Panc1 (cell line): ENCODE measurements around the gene DCAF15. TPM values are rescaled to one million over a fixed set of nuclear protein-coding genes. Genes with fewer than 3 reads are reported as not detected.

Source experiments
- ATAC-seq: fragments of 200-7000 bp; cut with Tn5 transposase; 2 replicates; pipeline ENCODE4 v1.9.1; 2020; ENCODE audit warnings: mild to moderate bottlenecking, moderate library complexity
- BruUV-seq: library from RNA; stranded (reverse); fragments of 400-500 nt; replicated peaks from 2 replicates; lab custom pipeline; 2021; lab: Mats Ljungman, UMichigan
- CTCF ChIA-PET: fragments of 300-600 bp; sonication (Branson Sonifier 250); formaldehyde crosslinking; loops from one replicate; lab custom pipeline; 2022; ENCODE audit warnings: antibody characterized with exemption; lab: Charles Lee
- POLR2A ChIA-PET: fragments of 300-600 bp; sonication (Branson Sonifier 250); formaldehyde crosslinking; loops from one replicate; lab custom pipeline; 2022; ENCODE audit warnings: antibody characterized with exemption; lab: Charles Lee
- DNase-seq: peaks from one replicate; pipeline ENCODE4 v3.0.0-alpha.2; 2010; ENCODE audit warnings: low read depth, low spot score
- H3K27ac ChIP-seq: 2 replicates; pipeline ENCODE4 v1.5.1; 2011; ENCODE audit warnings: mild to moderate bottlenecking, low read length, inconsistent platforms
- H3K27me3 ChIP-seq: fragments of 200-500 bp; sonication (Bioruptor generic); 2 replicates; pipeline ENCODE4 v1.6.0; 2014; ENCODE audit warnings: low read length, inconsistent platforms; ENCODE audit not compliant: control insufficient read depth, insufficient read depth
- H3K36me3 ChIP-seq: fragments of 200-500 bp; sonication (Bioruptor generic); 2 replicates; pipeline ENCODE4 v1.5.1; 2014; ENCODE audit warnings: inconsistent platforms, mild to moderate bottlenecking, low read length, moderate library complexity; ENCODE audit not compliant: control insufficient read depth, insufficient read depth
- H3K4me1 ChIP-seq: 2 replicates; pipeline ENCODE4 v1.5.1; 2011; ENCODE audit warnings: inconsistent platforms, mild to moderate bottlenecking, low read length, moderate library complexity; ENCODE audit not compliant: control insufficient read depth, insufficient read depth
- H3K4me3 ChIP-seq, 2 experiments: 2 replicates each; pipeline ENCODE4 v1.5.1; 2011 to 2012; ENCODE audit warnings: low read depth in 2 of 2, low read length in 2 of 2, mild to moderate bottlenecking in 2 of 2, inconsistent platforms in 1 of 2, moderate library complexity in 1 of 2
- H3K9me3 ChIP-seq: fragments of 200-500 bp; sonication (Bioruptor generic); 2 replicates; pipeline ENCODE4 v1.5.1; 2014; ENCODE audit warnings: low read depth, mild to moderate bottlenecking, inconsistent platforms, low read length, moderate library complexity; ENCODE audit not compliant: control insufficient read depth, insufficient read depth
- CTCF ChIP-seq: fragments of 450-650 bp; IDR thresholded peaks from 2 replicates; pipeline ENCODE4 v1.5.1; 2017; ENCODE audit warnings: mild to moderate bottlenecking
- POLR2AphosphoS5 ChIP-seq: IDR thresholded peaks from 2 replicates; pipeline ENCODE4 v1.6.1; 2012; ENCODE audit warnings: mild to moderate bottlenecking, low read depth, low read length, moderate library complexity
- REST ChIP-seq, 2 experiments: IDR thresholded peaks; 2 replicates each; pipeline ENCODE4 v1.6.1; 2011 to 2012; ENCODE audit warnings: low read depth in 2 of 2, control low read depth in 1 of 2, low read length in 1 of 2, mild to moderate bottlenecking in 1 of 2, moderate library complexity in 1 of 2; ENCODE audit not compliant: insufficient read depth in 1 of 2
- SIN3A ChIP-seq: IDR thresholded peaks from 2 replicates; pipeline ENCODE4 v1.6.1; 2012; ENCODE audit warnings: low read depth, mild to moderate bottlenecking, low read length, moderate library complexity, borderline replicate concordance; ENCODE audit not compliant: insufficient read depth
- TCF7L2 ChIP-seq: IDR thresholded peaks from 2 replicates; pipeline ENCODE4 v1.6.1; 2011; ENCODE audit warnings: mild to moderate bottlenecking, low read depth, low read length, inconsistent platforms
- in situ Hi-C: cut with HindIII; loops from 2 replicates; pipeline ENCODE4 v1.10.0; 2016; ENCODE audit warnings: low sequenced_read_pairs, low pct_unique_long_range_greater_than_20kb
- intact Hi-C: fragments of 100-400 bp; cut with micrococcal nuclease; formaldehyde crosslinking; loops from one replicate; pipeline ENCODE4 v1.10.0; 2022; ENCODE audit not compliant: unreplicated experiment
- total RNA-seq: library from RNA; stranded (reverse); gene quantifications from one replicate; pipeline ENCODE4 v1.2.1, GENCODE V29; 2021; ENCODE audit not compliant: unreplicated experiment

DCAF15 gene
- total RNA-seq, 1 experiment from 2014 or later, result 38.8 TPM

GRCh38 chr19:13937479-13938300 is 14.6 kb upstream of the DCAF15 start:
- Histone ChIP-seq H3K4me1 (peaks cover 5% of the 10 kb centered on the region), H3K27me3 (no peaks in the 10 kb centered on the region), H3K27ac (no peak overlapping the region), H3K36me3 (no peaks in the 10 kb centered on the region), H3K4me3 (peak overlapping the region in 1 of 2 experiments; percentile 32; a peak in 2 of 4 replicates), H3K9me3 (no peaks in the 10 kb centered on the region)
- BruUV-seq, result no TSS peak
- DNase-seq, result no peak
- ChIA-PET CTCF (no interaction called here), POLR2A (no interaction called here)
- in situ Hi-C loops (no loop called here), intact Hi-C loops (no loop called here)
- no peak for TF ChIP-seq SIN3A
- no peak for TF ChIP-seq CTCF
- TF ChIP-seq TCF7L2, result no peak
- no peak for TF ChIP-seq POLR2AphosphoS5
- no peak for TF ChIP-seq REST (IDR thresholded peaks at IDR 0.05; ENCODE audit: insufficient read depth in 1 of 2, low read depth in 2 of 2, low read length in 1 of 2)
- peak; percentile 67 for ATAC-seq

GRCh38 chr19:13938301-13939064 is 13.8 kb upstream of the DCAF15 start, which contains the start of gene PODNL1:
PODNL1 (minus strand) TSS chr19:13938417; CDS start chr19:13938181, 236 bp downstream.
- no TSS peak for BruUV-seq
- no peak within 1 kb of the TSS for H3K27ac ChIP-seq
- POLR2A ChIA-PET, result no interaction called here
- H3K9me3 ChIP-seq, result no peaks in the 10 kb centered on the region
- no peaks in the 10 kb centered on the region for H3K36me3 ChIP-seq
- peak; percentile 24 for ATAC-seq
- H3K4me3 ChIP-seq, result peak within 1 kb of the TSS in 1 of 2 experiments; percentile 32; a peak in 2 of 4 replicates
- no peak for DNase-seq
- intact Hi-C loops, result no loop called here
- peaks cover 5% of the 10 kb centered on the region for H3K4me1 ChIP-seq
- in situ Hi-C loops, result no loop called here
- H3K27me3 ChIP-seq, result no peaks in the 10 kb centered on the region
- CTCF ChIA-PET, result no interaction called here
- no peak for TF ChIP-seq TCF7L2
- TF ChIP-seq CTCF, result no peak
- no peak for TF ChIP-seq POLR2AphosphoS5
